ENCODE measurements around the gene CIDEB.

DNA sequence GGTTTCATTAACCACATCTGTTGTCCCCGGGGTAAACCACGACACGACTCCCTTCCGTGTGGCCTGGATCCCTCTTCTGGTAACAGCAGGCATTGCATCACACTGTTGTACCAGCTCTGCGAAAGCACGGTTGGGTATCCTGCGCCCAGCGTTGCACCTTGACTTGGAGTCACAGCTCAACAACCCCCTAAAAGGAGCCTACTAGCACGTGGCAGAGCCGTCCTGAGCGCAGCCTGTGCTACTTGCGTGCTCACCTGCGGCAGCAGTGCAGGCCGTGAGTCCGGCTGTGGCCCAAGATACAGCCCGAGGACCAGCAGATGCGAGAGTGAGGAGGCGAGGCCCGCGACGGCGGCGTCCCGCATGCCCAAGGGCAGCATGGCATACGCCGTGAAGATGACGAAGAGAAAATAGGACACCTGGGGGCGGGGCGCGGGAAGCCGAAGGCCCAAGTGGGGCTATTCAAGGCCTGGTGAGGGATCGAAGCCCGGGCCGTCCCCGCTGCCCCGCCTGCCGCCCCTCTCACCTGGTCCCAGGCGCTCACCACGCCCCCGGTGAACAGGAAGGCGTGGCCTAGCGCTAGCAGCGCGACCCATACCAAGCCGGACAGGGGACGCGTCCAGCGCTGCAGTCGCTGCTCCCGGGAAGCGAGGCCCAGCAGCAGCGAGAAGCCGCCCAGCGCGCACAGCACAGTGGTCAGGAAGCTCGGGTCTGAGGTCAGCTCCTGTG, 24.7 kb upstream of the CIDEB start:
- no peak for TF ChIP-seq POLR2A (IDR thresholded peaks at IDR 0.05)
- TF ChIP-seq, protein P1, sequence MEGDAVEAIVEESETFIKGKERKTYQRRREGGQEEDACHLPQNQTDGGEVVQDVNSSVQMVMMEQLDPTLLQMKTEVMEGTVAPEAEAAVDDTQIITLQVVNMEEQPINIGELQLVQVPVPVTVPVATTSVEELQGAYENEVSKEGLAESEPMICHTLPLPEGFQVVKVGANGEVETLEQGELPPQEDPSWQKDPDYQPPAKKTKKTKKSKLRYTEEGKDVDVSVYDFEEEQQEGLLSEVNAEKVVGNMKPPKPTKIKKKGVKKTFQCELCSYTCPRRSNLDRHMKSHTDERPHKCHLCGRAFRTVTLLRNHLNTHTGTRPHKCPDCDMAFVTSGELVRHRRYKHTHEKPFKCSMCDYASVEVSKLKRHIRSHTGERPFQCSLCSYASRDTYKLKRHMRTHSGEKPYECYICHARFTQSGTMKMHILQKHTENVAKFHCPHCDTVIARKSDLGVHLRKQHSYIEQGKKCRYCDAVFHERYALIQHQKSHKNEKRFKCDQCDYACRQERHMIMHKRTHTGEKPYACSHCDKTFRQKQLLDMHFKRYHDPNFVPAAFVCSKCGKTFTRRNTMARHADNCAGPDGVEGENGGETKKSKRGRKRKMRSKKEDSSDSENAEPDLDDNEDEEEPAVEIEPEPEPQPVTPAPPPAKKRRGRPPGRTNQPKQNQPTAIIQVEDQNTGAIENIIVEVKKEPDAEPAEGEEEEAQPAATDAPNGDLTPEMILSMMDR (IDR thresholded peaks at IDR 0.05) = peak; percentile 71 to 87 (median 80)
